Endodermal cell (in vitro differentiated cells): ENCODE data around the gene FBXL4. TPM values are rescaled to one million over a fixed set of nuclear protein-coding genes. Genes with fewer than 3 reads are reported as not detected.

Experiments
- DNase-seq: peaks from one replicate; pipeline ENCODE4 v3.0.0-alpha.2; 2017
- H3K27ac ChIP-seq: 2 replicates; pipeline ENCODE4 v1.5.1; 2013; ENCODE audit warnings: mild to moderate bottlenecking, low read depth, low read length, moderate library complexity
- H3K27me3 ChIP-seq: 2 replicates; pipeline ENCODE4 v1.6.1; 2013; ENCODE audit warnings: mild to moderate bottlenecking, low read length, moderate library complexity; ENCODE audit not compliant: insufficient read depth, control insufficient read depth, poor library complexity, severe bottlenecking
- H3K36me3 ChIP-seq: 2 replicates; pipeline ENCODE4 v1.7.0; 2013; ENCODE audit warnings: mild to moderate bottlenecking, low read length, moderate library complexity; ENCODE audit not compliant: control insufficient read depth, insufficient read depth
- H3K4me1 ChIP-seq: one replicate; pipeline ENCODE4 v1.7.0; 2013; ENCODE audit warnings: low read length; ENCODE audit not compliant: control insufficient read depth, insufficient read depth
- H3K4me3 ChIP-seq: 2 replicates; pipeline ENCODE4 v1.5.1; 2013; ENCODE audit warnings: mild to moderate bottlenecking, low read length, moderate library complexity
- H3K9ac ChIP-seq: 2 replicates; pipeline ENCODE4 v1.6.1; 2013; ENCODE audit warnings: mild to moderate bottlenecking, low read length, moderate library complexity; ENCODE audit not compliant: poor library complexity, severe bottlenecking; ENCODE audit errors: extremely low read depth
- H3K9me3 ChIP-seq: 2 replicates; pipeline ENCODE4 v1.6.1; 2013; ENCODE audit warnings: mild to moderate bottlenecking, low read length, moderate library complexity; ENCODE audit not compliant: control insufficient read depth
- H3K27ac Mint-ChIP-seq: 2 replicates; pipeline ENCODE4 v1.8.0; 2020; ENCODE audit warnings: mixed read lengths
- H3K27me3 Mint-ChIP-seq: 2 replicates; pipeline ENCODE4 v1.8.0; 2021; ENCODE audit warnings: mild to moderate bottlenecking, mixed read lengths; ENCODE audit not compliant: insufficient read depth
- H3K36me3 Mint-ChIP-seq: 2 replicates; pipeline ENCODE4 v1.8.0; 2020; ENCODE audit warnings: low read depth, mixed read lengths
- H3K4me1 Mint-ChIP-seq: 2 replicates; pipeline ENCODE4 v1.8.0; 2020; ENCODE audit warnings: mixed read lengths
- H3K4me3 Mint-ChIP-seq: 2 replicates; pipeline ENCODE4 v1.8.0; 2020; ENCODE audit warnings: mild to moderate bottlenecking, moderate library complexity, mixed read lengths
- H3K9me3 Mint-ChIP-seq: 2 replicates; pipeline ENCODE4 v1.8.0; 2020; ENCODE audit warnings: mild to moderate bottlenecking, mixed read lengths
- CTCF ChIP-seq: fragments of 200-600 bp; sonication (generic); conservative IDR thresholded peaks from 2 replicates; pipeline ENCODE4 v1.5.0; 2021; ENCODE audit warnings: antibody characterized with exemption, mild to moderate bottlenecking
- WGBS, 2 experiments: methylation state at CpG; one replicate each; pipeline versions ENCODE4 v1.1.5 to v1.1.7; 2013; ENCODE audit warnings: missing lambda C conversion rate in 2 of 2, mixed read lengths in 1 of 2; ENCODE audit not compliant: insufficient coverage in 1 of 2, insufficient read length in 1 of 2; 5-methylcytosine and 5-hydroxymethylcytosine counted together
- total RNA-seq, 2 donors: library from RNA; stranded (reverse); fragmentation: NEBNext Ultra II Directional in 1 of 2; extraction: Animal tissue kit (Norgen Biotek cat#: 25700) in 1 of 2; gene quantifications; 2 replicates in 1 of 2; 3 replicates in 1 of 2; pipeline ENCODE4 v1.2.1, GENCODE V29; 2021

The FBXL4 gene
- total RNA-seq, 2 donors from 2014 or later, result 14.1 to 17.4 TPM

GRCh38 chr6:98986071-98986615, 38.4 kb upstream of the FBXL4 start:
- Mint-ChIP-seq H3K27me3 (no peaks in the 10 kb centered on the region), H3K4me1 (peaks cover 38% of the 10 kb centered on the region), H3K27ac (no peak overlapping the region), H3K36me3 (no peaks in the 10 kb centered on the region), H3K4me3 (no peak overlapping the region), H3K9me3 (no peaks in the 10 kb centered on the region)
- no peak overlapping the region for H3K27ac ChIP-seq
- no peaks in the 10 kb centered on the region for H3K9me3 ChIP-seq
- H3K27me3 ChIP-seq, result no peaks in the 10 kb centered on the region
- no peaks in the 10 kb centered on the region for H3K36me3 ChIP-seq
- TF ChIP-seq CTCF, result no peak
- H3K9ac ChIP-seq, result no peak overlapping the region
- H3K4me1 ChIP-seq, result peaks cover 10% of the 10 kb centered on the region
- no peak for DNase-seq
- 86 to 100% methylated on average over 1 of the region's 1 CpG for WGBS, 2 experiments
- no peak overlapping the region for H3K4me3 ChIP-seq

GRCh38 chr6:98985391-98985790, 37.6 kb upstream of the FBXL4 start:
- Mint-ChIP-seq H3K9me3 (no peaks in the 10 kb centered on the region), H3K27me3 (no peaks in the 10 kb centered on the region), H3K4me3 (no peak overlapping the region), H3K36me3 (no peaks in the 10 kb centered on the region), H3K4me1 (peaks cover 42% of the 10 kb centered on the region), H3K27ac (no peak overlapping the region)
- H3K9ac ChIP-seq, result no peak overlapping the region
- TF ChIP-seq CTCF, result no peak
- no peaks in the 10 kb centered on the region for H3K27me3 ChIP-seq
- H3K9me3 ChIP-seq, result no peaks in the 10 kb centered on the region
- no peak overlapping the region for H3K27ac ChIP-seq
- no peaks in the 10 kb centered on the region for H3K36me3 ChIP-seq
- WGBS, 2 experiments, result 100% methylated on average over 1 of the region's 1 CpG; no CpG with 5 or more reads in 1 of the 2 experiments
- DNase-seq, result no peak
- peaks cover 10% of the 10 kb centered on the region for H3K4me1 ChIP-seq
- no peak overlapping the region for H3K4me3 ChIP-seq

- H3K27me3 Mint-ChIP-seq, result no peaks in the 10 kb centered on the region
- Histone ChIP-seq H3K27ac (no peak overlapping the region), H3K36me3 (no peaks in the 10 kb centered on the region), H3K9me3 (no peaks in the 10 kb centered on the region), H3K9ac (no peak overlapping the region), H3K4me3 (no peak overlapping the region), H3K27me3 (no peaks in the 10 kb centered on the region), H3K4me1 (peaks cover 10% of the 10 kb centered on the region)
- no peaks in the 10 kb centered on the region for H3K36me3 Mint-ChIP-seq
- TF ChIP-seq CTCF, result no peak
- H3K27ac Mint-ChIP-seq, result no peak overlapping the region
- peaks cover 43% of the 10 kb centered on the region for H3K4me1 Mint-ChIP-seq
- DNase-seq, result no peak
- H3K4me3 Mint-ChIP-seq, result no peak overlapping the region
- 92% methylated on average over 1 of the region's 1 CpG; no CpG with 5 or more reads in 1 of the 2 experiments for WGBS, 2 experiments
- no peaks in the 10 kb centered on the region for H3K9me3 Mint-ChIP-seq
These were observed 36.4 kb upstream of the FBXL4 start for GRCh38 chr6:98984121-98984520.
